Gastroesophageal sphincter (tissue), 4 donors: ENCODE results near the gene ESYT3. TPM values are rescaled to one million over a fixed set of nuclear protein-coding genes. Genes with fewer than 3 reads are reported as not detected.

ENCODE experiments used
- ATAC-seq: fragments of 150-250 bp; one replicate; pipeline ENCODE4 v1.9.1; 2016; ENCODE audit warnings: mild to moderate bottlenecking, moderate library complexity
- H3K27ac ChIP-seq, 4 donors: fragments of 200-600 bp; sonication (generic) in 3 of 4; 1 replicate in 3 of 4; 2 replicates in 1 of 4; pipeline ENCODE4 v1.5.1; 2016 to 2019
- H3K27me3 ChIP-seq: fragments of 200-600 bp; sonication (generic); one replicate; pipeline ENCODE4 v1.5.1; 2019
- H3K36me3 ChIP-seq, 2 donors: fragments of 200-600 bp; sonication (generic); one replicate each; pipeline ENCODE4 v1.5.1; 2019; ENCODE audit warnings: control low read depth in 1 of 2
- H3K4me1 ChIP-seq, 3 donors: fragments of 200-600 bp; sonication (generic); 1 replicate in 2 of 3; 2 replicates in 1 of 3; pipeline ENCODE4 v1.5.1; 2016 to 2019; ENCODE audit warnings: control low read depth in 2 of 3
- H3K4me3 ChIP-seq, 2 donors: fragments of 200-600 bp; sonication (generic); one replicate each; pipeline ENCODE4 v1.5.1; 2019; ENCODE audit warnings: mild to moderate bottlenecking in 1 of 2, moderate library complexity in 1 of 2
- H3K9me3 ChIP-seq, 3 donors: fragments of 200-600 bp; sonication (generic); one replicate each; pipeline ENCODE4 v1.5.1; 2017 to 2019; ENCODE audit warnings: control low read depth in 2 of 3
- EP300 ChIP-seq: sonication (generic); formaldehyde crosslinking; IDR thresholded peaks from one replicate; pipeline ENCODE4 v1.6.1; 2017; ENCODE audit warnings: antibody characterized with exemption, mild to moderate bottlenecking
- POLR2A ChIP-seq, 2 donors: fragments of 450-650 bp; IDR thresholded peaks; one replicate each; pipeline ENCODE4 v1.6.1; 2017; ENCODE audit warnings: antibody characterized with exemption in 2 of 2, mild to moderate bottlenecking in 2 of 2, moderate library complexity in 1 of 2
- POLR2AphosphoS5 ChIP-seq: sonication (generic); formaldehyde crosslinking; IDR thresholded peaks from one replicate; pipeline ENCODE4 v1.6.1; 2017; ENCODE audit warnings: antibody characterized with exemption
- WGBS, 2 donors: methylation state at CpG; one replicate each; pipeline ENCODE4 v1.1.5; 2018; ENCODE audit warnings: low coverage in 1 of 2; 5-methylcytosine and 5-hydroxymethylcytosine counted together
- total RNA-seq, 4 donors: library from RNA; depleted of rRNA; stranded (reverse); fragments of >200 nt; gene quantifications; one replicate each; pipeline ENCODE4 v1.1.0, GENCODE V29; 2016
- TF ChIP-seq, protein P1 (sequence below), 4 experiments: fragments of 200-600 bp in 2 of 4; fragments of 450-650 bp in 2 of 4; sonication (generic) in 1 of 4; IDR thresholded peaks; one replicate each; pipeline ENCODE4 v1.5.1; 2017 to 2019; ENCODE audit warnings: antibody characterized with exemption in 4 of 4, mild to moderate bottlenecking in 2 of 4, moderate library complexity in 2 of 4

ESYT3 gene
- total RNA-seq, 4 donors from 2014 or later = 0.93 to 1.9 (median 1.4) TPM

DNA sequence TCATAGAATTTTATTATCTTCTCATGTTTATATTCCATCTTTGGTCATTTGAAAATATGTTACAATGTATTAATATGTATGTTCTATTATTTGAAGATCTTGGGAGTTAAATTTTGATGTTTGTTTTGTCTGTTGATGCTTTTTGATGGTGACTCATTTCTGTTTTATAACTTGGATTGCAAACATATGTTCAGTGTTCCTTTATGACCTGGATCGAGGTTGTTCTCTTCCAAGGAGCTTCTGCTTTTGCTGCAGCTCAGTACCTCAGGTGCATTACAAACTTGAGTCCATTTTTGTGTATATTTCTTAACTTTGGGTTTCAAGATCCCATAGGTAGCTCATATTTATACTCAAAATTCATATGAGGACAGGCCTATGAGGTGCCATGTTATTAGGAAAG is 37.1 kb downstream of the ESYT3 start:
- Histone ChIP-seq H3K9me3 (no peaks in the 10 kb centered on the region), H3K36me3 (no peaks in the 10 kb centered on the region), H3K27me3 (peaks cover 4% of the 10 kb centered on the region), H3K4me1 (no peaks in the 10 kb centered on the region), H3K4me3 (no peak overlapping the region), H3K27ac (no peak overlapping the region)
- no peak for ATAC-seq
- 50 to 88% methylated on average over 1 of the region's 1 CpG for WGBS, 2 donors
- TF ChIP-seq POLR2AphosphoS5 = no peak
- no peak for TF ChIP-seq EP300
- TF ChIP-seq POLR2A (IDR thresholded peaks at IDR 0.05) = no peak

DNA sequence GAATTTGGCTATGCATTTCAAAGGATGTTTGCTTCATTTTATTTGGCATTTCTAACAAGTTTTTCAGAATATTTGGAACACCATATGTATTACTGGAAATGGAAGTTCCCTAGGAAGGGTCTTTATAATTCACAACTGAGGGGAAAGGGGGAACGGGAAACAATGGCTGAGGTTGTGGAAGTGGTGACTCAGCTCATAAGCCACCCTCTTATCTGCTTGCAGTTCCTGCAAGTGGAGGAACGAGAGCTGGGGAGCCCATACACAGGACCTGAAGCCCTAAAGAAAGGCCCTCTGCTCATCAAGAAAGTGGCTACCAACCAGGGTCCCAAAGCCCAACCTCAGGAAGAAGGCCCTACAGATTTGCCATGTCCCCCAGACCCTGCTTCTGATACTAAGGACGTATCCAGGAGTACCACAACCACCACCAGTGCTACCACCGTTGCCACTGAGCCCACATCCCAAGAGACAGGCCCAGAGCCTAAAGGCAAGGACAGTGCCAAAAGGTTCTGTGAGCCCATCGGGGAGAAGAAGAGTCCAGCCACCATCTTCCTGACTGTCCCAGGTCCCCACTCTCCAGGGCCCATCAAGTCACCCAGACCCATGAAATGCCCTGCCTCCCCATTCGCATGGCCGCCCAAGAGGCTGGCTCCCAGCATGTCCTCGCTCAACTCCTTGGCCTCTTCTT is 37.9 kb downstream of the ESYT3 start:
- no peaks in the 10 kb centered on the region for H3K36me3 ChIP-seq
- no peaks in the 10 kb centered on the region for H3K9me3 ChIP-seq
- H3K27ac ChIP-seq = no peak overlapping the region
- H3K4me3 ChIP-seq = no peak overlapping the region
- no peaks in the 10 kb centered on the region for H3K4me1 ChIP-seq
- H3K27me3 ChIP-seq = peaks cover 4% of the 10 kb centered on the region
- 89 to 95% methylated on average over 3 to 8 of the region's 8 CpGs for WGBS, 2 donors
- ATAC-seq = no peak
- TF ChIP-seq POLR2AphosphoS5 (no peak), POLR2A (IDR thresholded peaks at IDR 0.05) (no peak), EP300 (no peak)
- TF ChIP-seq, protein P1, sequence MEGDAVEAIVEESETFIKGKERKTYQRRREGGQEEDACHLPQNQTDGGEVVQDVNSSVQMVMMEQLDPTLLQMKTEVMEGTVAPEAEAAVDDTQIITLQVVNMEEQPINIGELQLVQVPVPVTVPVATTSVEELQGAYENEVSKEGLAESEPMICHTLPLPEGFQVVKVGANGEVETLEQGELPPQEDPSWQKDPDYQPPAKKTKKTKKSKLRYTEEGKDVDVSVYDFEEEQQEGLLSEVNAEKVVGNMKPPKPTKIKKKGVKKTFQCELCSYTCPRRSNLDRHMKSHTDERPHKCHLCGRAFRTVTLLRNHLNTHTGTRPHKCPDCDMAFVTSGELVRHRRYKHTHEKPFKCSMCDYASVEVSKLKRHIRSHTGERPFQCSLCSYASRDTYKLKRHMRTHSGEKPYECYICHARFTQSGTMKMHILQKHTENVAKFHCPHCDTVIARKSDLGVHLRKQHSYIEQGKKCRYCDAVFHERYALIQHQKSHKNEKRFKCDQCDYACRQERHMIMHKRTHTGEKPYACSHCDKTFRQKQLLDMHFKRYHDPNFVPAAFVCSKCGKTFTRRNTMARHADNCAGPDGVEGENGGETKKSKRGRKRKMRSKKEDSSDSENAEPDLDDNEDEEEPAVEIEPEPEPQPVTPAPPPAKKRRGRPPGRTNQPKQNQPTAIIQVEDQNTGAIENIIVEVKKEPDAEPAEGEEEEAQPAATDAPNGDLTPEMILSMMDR (IDR thresholded peaks at IDR 0.05) = no peak

DNA sequence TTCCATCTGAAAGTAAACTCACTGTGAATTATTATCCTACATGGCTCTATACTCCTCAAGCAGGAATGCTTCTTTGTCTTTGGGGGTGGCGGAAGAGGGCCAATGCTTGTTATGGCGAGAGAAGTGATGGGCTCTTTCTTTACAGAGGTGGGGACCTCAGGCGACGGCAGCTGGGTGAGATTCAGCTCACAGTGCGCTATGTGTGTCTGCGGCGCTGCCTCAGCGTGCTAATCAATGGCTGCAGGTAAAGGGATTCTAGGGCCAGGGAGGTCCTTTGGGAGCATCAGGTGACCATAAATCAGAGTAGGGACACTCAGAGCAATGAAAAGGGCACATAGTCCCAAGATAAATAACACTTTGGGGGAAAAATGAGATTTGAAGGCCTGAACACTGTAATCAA is 39.0 kb downstream of the ESYT3 start:
- Histone ChIP-seq H3K4me1 (no peaks in the 10 kb centered on the region), H3K27me3 (peaks cover 4% of the 10 kb centered on the region), H3K9me3 (no peaks in the 10 kb centered on the region), H3K36me3 (no peaks in the 10 kb centered on the region), H3K27ac (no peak overlapping the region), H3K4me3 (no peak overlapping the region)
- no peak for TF ChIP-seq POLR2AphosphoS5
- TF ChIP-seq, protein P1 (IDR thresholded peaks at IDR 0.05) = no peak
- no peak for TF ChIP-seq POLR2A (IDR thresholded peaks at IDR 0.05)
- TF ChIP-seq EP300 = no peak
- 89 to 94% methylated on average over 4 to 7 of the region's 8 CpGs for WGBS, 2 donors
- no peak for ATAC-seq

DNA sequence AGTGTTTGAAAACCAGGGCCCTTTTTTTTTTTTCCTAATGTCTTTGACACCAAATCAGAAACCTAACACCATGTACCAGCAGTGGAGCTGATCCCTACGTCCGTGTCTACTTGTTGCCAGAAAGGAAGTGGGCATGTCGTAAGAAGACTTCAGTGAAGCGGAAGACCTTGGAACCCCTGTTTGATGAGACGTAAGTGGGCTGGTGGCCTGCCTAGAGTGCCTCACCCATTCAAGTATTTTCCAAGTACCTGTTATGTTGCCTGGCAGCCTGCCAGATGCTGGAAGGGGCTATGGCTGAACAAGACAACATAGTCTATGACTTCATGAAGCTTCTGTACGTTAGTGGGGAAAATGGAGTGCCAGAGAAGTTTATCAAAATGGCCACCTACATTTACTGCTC is 39.7 kb downstream of the ESYT3 start:
- Histone ChIP-seq H3K27me3 (no peaks in the 10 kb centered on the region), H3K9me3 (no peaks in the 10 kb centered on the region), H3K4me3 (no peak overlapping the region), H3K36me3 (no peaks in the 10 kb centered on the region), H3K27ac (no peak overlapping the region), H3K4me1 (no peaks in the 10 kb centered on the region)
- 63 to 76% methylated on average over 3 to 6 of the region's 6 CpGs for WGBS, 2 donors
- TF ChIP-seq POLR2AphosphoS5 (no peak), POLR2A (IDR thresholded peaks at IDR 0.05) (no peak), EP300 (no peak)
- TF ChIP-seq, protein P1 (IDR thresholded peaks at IDR 0.05) = no peak
- ATAC-seq = no peak

DNA sequence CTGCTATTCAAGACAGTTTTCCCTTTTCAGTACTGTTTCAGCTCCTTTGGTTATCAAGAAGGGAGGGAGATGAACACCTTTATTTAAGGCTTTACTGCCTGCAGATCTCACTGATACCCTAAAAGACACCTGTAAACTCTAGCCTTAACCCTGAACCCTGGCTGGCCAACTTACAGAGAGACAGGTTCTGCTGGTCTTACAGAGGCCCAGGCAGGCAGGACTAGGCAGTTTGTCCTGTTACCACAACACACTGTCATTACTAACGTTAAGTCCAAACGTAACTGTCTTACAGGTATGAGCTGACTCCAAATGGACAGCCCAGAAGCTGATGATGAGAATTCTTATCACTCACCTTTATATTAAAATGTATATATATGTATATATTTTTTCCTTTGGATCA is 42.1 kb downstream of the ESYT3 start:
- Histone ChIP-seq H3K9me3 (no peaks in the 10 kb centered on the region), H3K4me3 (no peak overlapping the region), H3K4me1 (no peaks in the 10 kb centered on the region), H3K27ac (no peak overlapping the region), H3K36me3 (no peaks in the 10 kb centered on the region), H3K27me3 (no peaks in the 10 kb centered on the region)
- TF ChIP-seq POLR2AphosphoS5 (no peak), POLR2A (IDR thresholded peaks at IDR 0.05) (no peak), EP300 (no peak)
- TF ChIP-seq, protein P1 (IDR thresholded peaks at IDR 0.05) = no peak
- WGBS, 2 donors = 92 to 96% methylated on average over 2 of the region's 2 CpGs
- no peak for ATAC-seq
